Esophagus muscularis mucosa (tissue), 4 donors: ENCODE measurements around the gene SLC33A1. TPM values are rescaled to one million over a fixed set of nuclear protein-coding genes. Genes with fewer than 3 reads are reported as not detected.
A peak's percentile ranks its signal among the peaks of the same experiment; 100 is the strongest.

Source experiments
- DNase-seq: peaks from one replicate; pipeline ENCODE4 v3.0.0-alpha.2; 2017; ENCODE audit errors: extremely low spot score
- H3K27ac ChIP-seq, 4 donors: fragments of 200-600 bp; sonication (generic); replicated peaks in 1 of 4; 1 replicate in 3 of 4; 2 replicates in 1 of 4; pipeline ENCODE4 v1.5.1; 2016 to 2019; ENCODE audit warnings: mild to moderate bottlenecking in 1 of 4
- H3K27me3 ChIP-seq, 4 donors: fragments of 200-600 bp; sonication (generic); one replicate each; pipeline versions ENCODE4 v1.5.1 to v1.6.0; 2016 to 2019
- H3K36me3 ChIP-seq, 4 donors: fragments of 200-600 bp; sonication (generic); one replicate each; pipeline ENCODE4 v1.5.1; 2016 to 2019
- H3K4me1 ChIP-seq, 4 donors: fragments of 200-600 bp; sonication (generic); one replicate each; pipeline ENCODE4 v1.5.1; 2016 to 2019
- H3K4me3 ChIP-seq, 4 donors: fragments of 200-600 bp; sonication (generic); 1 replicate in 2 of 4; 2 replicates in 2 of 4; pipeline ENCODE4 v1.5.1; 2016 to 2019; ENCODE audit warnings: mild to moderate bottlenecking in 4 of 4, moderate library complexity in 1 of 4
- H3K9me3 ChIP-seq, 4 donors: fragments of 200-600 bp; sonication (generic); 1 replicate in 3 of 4; 2 replicates in 1 of 4; pipeline ENCODE4 v1.5.1; 2016 to 2019
- EP300 ChIP-seq: sonication (generic); formaldehyde crosslinking; IDR thresholded peaks from one replicate; pipeline ENCODE4 v1.6.1; 2017; ENCODE audit warnings: antibody characterized with exemption
- POLR2A ChIP-seq: fragments of 450-650 bp; IDR thresholded peaks from one replicate; pipeline ENCODE4 v1.6.1; 2017; ENCODE audit warnings: antibody characterized with exemption, moderate library complexity, mild to moderate bottlenecking, low read depth
- POLR2AphosphoS5 ChIP-seq, 2 donors: sonication (generic); formaldehyde crosslinking; IDR thresholded peaks; one replicate each; pipeline ENCODE4 v1.6.1; 2017; ENCODE audit warnings: antibody characterized with exemption in 2 of 2
- WGBS: methylation state at CpG from one replicate; pipeline ENCODE4 v1.1.5; 2018; 5-methylcytosine and 5-hydroxymethylcytosine counted together
- intact Hi-C: fragments of 100-400 bp; cut with DNase I; formaldehyde crosslinking; loops from one replicate; pipeline ENCODE4 v1.15.1; 2023
- total RNA-seq, 4 donors: library from RNA; depleted of rRNA; stranded (reverse); fragments of >200 nt; gene quantifications; one replicate each; pipeline versions ENCODE4 v1.1.0 to v1.2.1, GENCODE V29; 2016
- TF ChIP-seq, protein P1 (sequence below), 3 experiments: fragments of 200-600 bp in 2 of 3; fragments of 450-650 bp in 1 of 3; sonication (generic) in 2 of 3; IDR thresholded peaks; one replicate each; pipeline ENCODE4 v1.5.1; 2017 to 2019; ENCODE audit warnings: antibody characterized with exemption in 3 of 3, mild to moderate bottlenecking in 2 of 3, moderate library complexity in 1 of 3

SLC33A1 gene
- total RNA-seq, 4 donors from 2014 or later, result 17.4 to 22.2 (median 19.8) TPM

DNA sequence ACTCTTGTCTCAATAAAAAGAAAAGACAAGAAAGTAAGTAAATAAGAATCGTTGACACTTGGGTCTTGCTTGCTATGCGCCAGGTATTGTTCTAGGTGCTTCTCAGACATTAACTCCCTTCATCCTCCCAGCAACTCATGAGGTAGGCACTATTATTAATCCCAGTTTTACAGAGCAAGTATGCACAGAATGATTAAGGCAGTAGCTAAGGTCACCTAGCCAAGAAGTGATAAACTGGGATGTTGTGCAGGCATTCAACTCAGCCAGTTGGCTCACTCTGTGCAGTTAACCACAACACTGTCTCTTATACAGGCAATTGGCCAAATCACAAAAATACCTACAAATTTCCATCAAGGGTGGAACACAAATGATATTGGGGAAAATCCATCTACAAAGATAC lies 46.4 kb downstream of the SLC33A1 start:
- Histone ChIP-seq H3K4me3 (no peak overlapping the region), H3K4me1 (peaks cover 4 to 11% (median 9%) of the 10 kb centered on the region in 4 donors), H3K27ac (no peak overlapping the region), H3K9me3 (no peaks in the 10 kb centered on the region), H3K27me3 (no peaks in the 10 kb centered on the region), H3K36me3 (peaks cover 0 to 6% (median 0%) of the 10 kb centered on the region in 4 donors)
- no peak for TF ChIP-seq EP300
- TF ChIP-seq POLR2A, result no peak
- no peak for TF ChIP-seq POLR2AphosphoS5 (IDR thresholded peaks at IDR 0.05)
- intact Hi-C loops, result loop anchor here (5.0 kb wide), 2 partner anchors 44 to 64 kb away; partner anchors contain the start of genes GMPS and SLC33A1
- no peak for DNase-seq
- WGBS, result 91% methylated on average over 2 of the region's 2 CpGs

GRCh38 chr3:155805802-155806618 lies 48.2 kb downstream of the SLC33A1 start, which contains the start of gene C3orf33:
Gene C3orf33 (minus strand): TSS chr3:155806278. CDS start chr3:155806252, 26 bp downstream.
- Histone ChIP-seq H3K4me3 (peak within 1 kb of the TSS; percentile 73 to 88 (median 83)), H3K4me1 (peaks cover 4 to 11% (median 9%) of the 10 kb centered on the region in 4 donors), H3K36me3 (peaks cover 0 to 17% (median 0%) of the 10 kb centered on the region in 4 donors), H3K9me3 (no peaks in the 10 kb centered on the region), H3K27me3 (no peaks in the 10 kb centered on the region), H3K27ac (peak within 1 kb of the TSS; percentile 80 to 89 (median 86))
- WGBS, result under 1% methylated on average over 30 of the region's 61 CpGs
- intact Hi-C loops, result loop anchor here (5.0 kb wide), 2 partner anchors 46 to 66 kb away; partner anchors contain the start of genes GMPS and SLC33A1
- TF ChIP-seq POLR2AphosphoS5 (IDR thresholded peaks at IDR 0.05) (peak in 1 of 2 donors; percentile 45), POLR2A (no peak), EP300 (no peak)
- TF ChIP-seq, protein P1, sequence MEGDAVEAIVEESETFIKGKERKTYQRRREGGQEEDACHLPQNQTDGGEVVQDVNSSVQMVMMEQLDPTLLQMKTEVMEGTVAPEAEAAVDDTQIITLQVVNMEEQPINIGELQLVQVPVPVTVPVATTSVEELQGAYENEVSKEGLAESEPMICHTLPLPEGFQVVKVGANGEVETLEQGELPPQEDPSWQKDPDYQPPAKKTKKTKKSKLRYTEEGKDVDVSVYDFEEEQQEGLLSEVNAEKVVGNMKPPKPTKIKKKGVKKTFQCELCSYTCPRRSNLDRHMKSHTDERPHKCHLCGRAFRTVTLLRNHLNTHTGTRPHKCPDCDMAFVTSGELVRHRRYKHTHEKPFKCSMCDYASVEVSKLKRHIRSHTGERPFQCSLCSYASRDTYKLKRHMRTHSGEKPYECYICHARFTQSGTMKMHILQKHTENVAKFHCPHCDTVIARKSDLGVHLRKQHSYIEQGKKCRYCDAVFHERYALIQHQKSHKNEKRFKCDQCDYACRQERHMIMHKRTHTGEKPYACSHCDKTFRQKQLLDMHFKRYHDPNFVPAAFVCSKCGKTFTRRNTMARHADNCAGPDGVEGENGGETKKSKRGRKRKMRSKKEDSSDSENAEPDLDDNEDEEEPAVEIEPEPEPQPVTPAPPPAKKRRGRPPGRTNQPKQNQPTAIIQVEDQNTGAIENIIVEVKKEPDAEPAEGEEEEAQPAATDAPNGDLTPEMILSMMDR (IDR thresholded peaks at IDR 0.05), result peak; percentile 78 to 92 (median 80)
- no peak for DNase-seq

- Histone ChIP-seq H3K36me3 (peaks cover 0 to 17% (median 0%) of the 10 kb centered on the region in 4 donors), H3K9me3 (no peaks in the 10 kb centered on the region), H3K27ac (peak overlapping the region; percentile 80 to 89 (median 86)), H3K4me3 (peak overlapping the region; percentile 73 to 88 (median 83)), H3K4me1 (peaks cover 4 to 11% (median 9%) of the 10 kb centered on the region in 4 donors), H3K27me3 (no peaks in the 10 kb centered on the region)
- intact Hi-C loops, result loop anchor here (5.0 kb wide), 2 partner anchors 47 to 67 kb away; partner anchors contain the start of genes GMPS and SLC33A1
- no peak for DNase-seq
- TF ChIP-seq, protein P1 (IDR thresholded peaks at IDR 0.05), result no peak
- no peak for TF ChIP-seq POLR2A
- no peak for TF ChIP-seq EP300
- no peak for TF ChIP-seq POLR2AphosphoS5 (IDR thresholded peaks at IDR 0.05)
- 54% methylated on average over 15 of the region's 15 CpGs for WGBS
Measured at GRCh38 chr3:155805204-155805801, 48.9 kb downstream of the SLC33A1 start.

DNA sequence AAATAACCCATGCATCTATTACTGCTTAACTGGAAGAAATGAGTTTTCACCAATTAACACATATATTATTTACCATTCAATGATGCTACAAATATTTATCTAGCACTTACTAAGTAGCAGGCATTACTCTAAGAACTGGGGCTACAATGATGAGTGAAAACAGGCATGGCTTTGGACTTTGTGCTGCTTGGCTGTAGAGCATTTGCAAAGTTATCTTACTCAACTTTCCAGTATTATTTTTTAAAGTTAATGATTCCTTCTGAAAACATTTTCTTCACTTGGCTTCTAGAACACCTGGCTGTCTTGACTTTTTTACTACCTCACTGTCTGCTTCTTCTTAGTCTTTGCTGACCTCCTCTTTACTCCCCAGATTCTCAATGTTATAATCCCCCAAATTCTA lies 49.9 kb downstream of the SLC33A1 start:
- intact Hi-C loops, result no loop called here
- Histone ChIP-seq H3K4me1 (peaks cover 4 to 11% (median 9%) of the 10 kb centered on the region in 4 donors), H3K9me3 (no peaks in the 10 kb centered on the region), H3K36me3 (peaks cover 0 to 26% (median under 1%) of the 10 kb centered on the region in 4 donors), H3K27me3 (no peaks in the 10 kb centered on the region), H3K27ac (no peak overlapping the region), H3K4me3 (no peak overlapping the region)
- TF ChIP-seq POLR2AphosphoS5 (IDR thresholded peaks at IDR 0.05) (no peak), POLR2A (no peak), EP300 (no peak)
- TF ChIP-seq, protein P1 (IDR thresholded peaks at IDR 0.05), result no peak
- no peak for DNase-seq

DNA sequence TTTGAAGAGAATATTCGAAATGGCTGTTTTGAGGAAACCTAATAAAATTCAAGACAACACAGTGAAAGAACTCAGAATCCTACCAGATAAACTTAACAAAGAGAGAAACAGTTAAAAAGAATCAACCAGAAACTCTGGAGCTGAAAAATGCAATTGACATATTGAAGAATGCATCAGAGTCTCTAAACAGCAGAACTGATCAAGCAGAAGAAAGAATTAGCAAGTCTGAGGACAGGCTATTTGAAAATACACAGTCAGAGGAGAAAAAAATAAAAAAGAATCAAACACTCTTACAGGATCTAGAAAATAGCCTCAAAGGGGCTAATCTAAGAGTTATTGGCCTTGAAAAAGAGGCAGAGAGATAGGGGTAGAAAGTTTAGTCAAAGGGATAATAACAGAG lies 61.7 kb downstream of the SLC33A1 start:
- DNase-seq, result no peak
- no peak for TF ChIP-seq POLR2AphosphoS5 (IDR thresholded peaks at IDR 0.05)
- no peak for TF ChIP-seq EP300
- TF ChIP-seq, protein P1 (IDR thresholded peaks at IDR 0.05), result no peak
- TF ChIP-seq POLR2A, result no peak
- H3K9me3 ChIP-seq, result no peaks in the 10 kb centered on the region
- no peaks in the 10 kb centered on the region for H3K27me3 ChIP-seq
- intact Hi-C loops, result no loop called here
- H3K4me3 ChIP-seq, result no peak overlapping the region
- 94% methylated on average over 1 of the region's 1 CpG for WGBS
- no peak overlapping the region for H3K27ac ChIP-seq
- peaks cover 0 to 21% (median 15%) of the 10 kb centered on the region in 4 donors for H3K36me3 ChIP-seq
- H3K4me1 ChIP-seq, result no peaks in the 10 kb centered on the region
